Measurements from ENCODE around the gene CDH4. TPM values are rescaled to one million over a fixed set of nuclear protein-coding genes. Genes with fewer than 3 reads are reported as not detected.
"Not testable (repeated sequence)": the region's sequence is repeated elsewhere in the genome, so short reads cannot be mapped to it uniquely, and the experiment has no call there.

Gene CDH4
- total and polyA plus RNA-seq, 4 experiments from 2014 or later: 0.39 to 1.1 (median 0.41) TPM; not detected in 1

- H3K36me3 Mint-ChIP-seq; H3K4me3 ChIP-seq (ENCODE audit: low read length in 2 of 2); H3K27ac Mint-ChIP-seq; H3K36me3 ChIP-seq (ENCODE audit: insufficient read depth, low read length); DNase-seq; H3K4me1 ChIP-seq (ENCODE audit: insufficient read depth, low read length); intact Hi-C loops (cut with micrococcal nuclease); H3K4me3 Mint-ChIP-seq; H3K9me3 ChIP-seq (ENCODE audit: control insufficient read depth in 1 of 2, low read length in 2 of 2); POLR2A ChIA-PET (ENCODE audit: partially characterized antibody); CTCF ChIA-PET (ENCODE audit: partially characterized antibody); H3K9me3 Mint-ChIP-seq; H3K27me3 ChIP-seq (ENCODE audit: insufficient read depth, low read length); H3K27me3 Mint-ChIP-seq; H3K4me1 Mint-ChIP-seq; H3K27ac ChIP-seq (ENCODE audit: low read depth, low read length): not testable (repeated sequence)
These were observed 696.0 kb downstream of the CDH4 start for GRCh38 chr20:61948056-61948455.

- H3K4me3 ChIP-seq (ENCODE audit: low read length in 2 of 2): no peak overlapping the region
- no peak for DNase-seq
- Mint-ChIP-seq H3K27ac (peak overlapping the region in 1 of 7 donors; percentile 53), H3K27me3 (peaks cover 3% of the 10 kb centered on the region in 2 donors), H3K36me3 (no peaks in the 10 kb centered on the region), H3K4me1 (no peaks in the 10 kb centered on the region), H3K9me3 (peaks cover 0 to 3% (median 0%) of the 10 kb centered on the region in 8 donors), H3K4me3 (no peak overlapping the region)
- CTCF ChIA-PET (ENCODE audit: partially characterized antibody): no interaction called here
- H3K9me3 ChIP-seq (ENCODE audit: control insufficient read depth in 1 of 2, low read length in 2 of 2): no peaks in the 10 kb centered on the region
- POLR2A ChIA-PET (ENCODE audit: partially characterized antibody): no interaction called here
- H3K27ac ChIP-seq (ENCODE audit: low read depth, low read length): no peak overlapping the region
- H3K27me3 ChIP-seq (ENCODE audit: insufficient read depth, low read length): no peaks in the 10 kb centered on the region
- H3K36me3 ChIP-seq (ENCODE audit: insufficient read depth, low read length): no peaks in the 10 kb centered on the region
- intact Hi-C loops (cut with micrococcal nuclease): no loop called here
- no peaks in the 10 kb centered on the region for H3K4me1 ChIP-seq (ENCODE audit: insufficient read depth, low read length)
These were observed 696.7 kb downstream of the CDH4 start for GRCh38 chr20:61948586-61949362.

GRCh38 chr20:61949363-61949713 is 697.3 kb downstream of the CDH4 start:
- no peak for DNase-seq
- H3K4me3 ChIP-seq (ENCODE audit: low read length in 2 of 2): no peak overlapping the region
- CTCF ChIA-PET (ENCODE audit: partially characterized antibody): no interaction called here
- no peak overlapping the region for H3K27ac ChIP-seq (ENCODE audit: low read depth, low read length)
- H3K9me3 ChIP-seq (ENCODE audit: control insufficient read depth in 1 of 2, low read length in 2 of 2): no peaks in the 10 kb centered on the region
- Mint-ChIP-seq H3K4me3 (no peak overlapping the region), H3K9me3 (peaks cover 0 to 3% (median 0%) of the 10 kb centered on the region in 8 donors), H3K4me1 (no peaks in the 10 kb centered on the region), H3K27ac (no peak overlapping the region), H3K27me3 (peaks cover 3% of the 10 kb centered on the region in 2 donors), H3K36me3 (no peaks in the 10 kb centered on the region)
- H3K27me3 ChIP-seq (ENCODE audit: insufficient read depth, low read length): no peaks in the 10 kb centered on the region
- H3K36me3 ChIP-seq (ENCODE audit: insufficient read depth, low read length): no peaks in the 10 kb centered on the region
- POLR2A ChIA-PET (ENCODE audit: partially characterized antibody): no interaction called here
- intact Hi-C loops (cut with micrococcal nuclease): no loop called here
- H3K4me1 ChIP-seq (ENCODE audit: insufficient read depth, low read length): no peaks in the 10 kb centered on the region

GRCh38 chr20:61949714-61950640 is 697.9 kb downstream of the CDH4 start:
- no peaks in the 10 kb centered on the region for H3K36me3 Mint-ChIP-seq
- peaks cover 3 to 9% of the 10 kb centered on the region in 2 donors for H3K27me3 Mint-ChIP-seq
- CTCF ChIA-PET (ENCODE audit: partially characterized antibody): no interaction called here
- peaks cover 0 to 3% (median 0%) of the 10 kb centered on the region in 8 donors for H3K9me3 Mint-ChIP-seq
- no peak overlapping the region for H3K4me3 ChIP-seq (ENCODE audit: low read length in 2 of 2)
- no peak for DNase-seq
- H3K9me3 ChIP-seq (ENCODE audit: control insufficient read depth in 1 of 2, low read length in 2 of 2): no peaks in the 10 kb centered on the region
- H3K27me3 ChIP-seq (ENCODE audit: insufficient read depth, low read length): no peaks in the 10 kb centered on the region
- H3K4me1 ChIP-seq (ENCODE audit: insufficient read depth, low read length): no peaks in the 10 kb centered on the region
- POLR2A ChIA-PET (ENCODE audit: partially characterized antibody): no interaction called here
- no peak overlapping the region for H3K27ac Mint-ChIP-seq
- H3K27ac ChIP-seq (ENCODE audit: low read depth, low read length): no peak overlapping the region
- H3K36me3 ChIP-seq (ENCODE audit: insufficient read depth, low read length): no peaks in the 10 kb centered on the region
- H3K4me1 Mint-ChIP-seq: no peaks in the 10 kb centered on the region
- intact Hi-C loops (cut with micrococcal nuclease): no loop called here
- no peak overlapping the region for H3K4me3 Mint-ChIP-seq

- H3K27ac Mint-ChIP-seq: no peak overlapping the region
- POLR2A ChIA-PET (ENCODE audit: partially characterized antibody): no interaction called here
- CTCF ChIA-PET (ENCODE audit: partially characterized antibody): no interaction called here
These were observed 698.6 kb downstream of the CDH4 start for GRCh38 chr20:61950641-61951071.

GRCh38 chr20:61951695-61952533 is 699.9 kb downstream of the CDH4 start:
- Mint-ChIP-seq H3K27ac (no peak overlapping the region), H3K9me3 (peaks cover 0 to 3% (median 0%) of the 10 kb centered on the region in 8 donors), H3K36me3 (no peaks in the 10 kb centered on the region), H3K4me3 (no peak overlapping the region), H3K27me3 (peaks cover 3 to 14% of the 10 kb centered on the region in 2 donors), H3K4me1 (no peaks in the 10 kb centered on the region)
- ChIA-PET CTCF (ENCODE audit: partially characterized antibody) (no interaction called here), POLR2A (ENCODE audit: partially characterized antibody) (no interaction called here)
- H3K27ac ChIP-seq (ENCODE audit: low read depth, low read length): no peak overlapping the region
- H3K4me1 ChIP-seq (ENCODE audit: insufficient read depth, low read length): no peaks in the 10 kb centered on the region
- H3K9me3 ChIP-seq (ENCODE audit: control insufficient read depth in 1 of 2, low read length in 2 of 2): no peaks in the 10 kb centered on the region
- H3K4me3 ChIP-seq (ENCODE audit: low read length in 2 of 2): no peak overlapping the region
- H3K36me3 ChIP-seq (ENCODE audit: insufficient read depth, low read length): no peaks in the 10 kb centered on the region
- no peaks in the 10 kb centered on the region for H3K27me3 ChIP-seq (ENCODE audit: insufficient read depth, low read length)
- no peak for DNase-seq
- intact Hi-C loops (cut with micrococcal nuclease): no loop called here

More at GRCh38 chr20:61950641-61951071, 698.6 kb downstream of the CDH4 start:
- no peak for DNase-seq
- no peaks in the 10 kb centered on the region for H3K36me3 ChIP-seq (ENCODE audit: insufficient read depth, low read length)
- Mint-ChIP-seq H3K36me3 (no peaks in the 10 kb centered on the region), H3K9me3 (peaks cover 0 to 3% (median 0%) of the 10 kb centered on the region in 8 donors), H3K4me1 (no peaks in the 10 kb centered on the region), H3K4me3 (no peak overlapping the region), H3K27me3 (peaks cover 3 to 11% of the 10 kb centered on the region in 2 donors)
- H3K4me1 ChIP-seq (ENCODE audit: insufficient read depth, low read length): no peaks in the 10 kb centered on the region
- intact Hi-C loops (cut with micrococcal nuclease): no loop called here
- no peaks in the 10 kb centered on the region for H3K9me3 ChIP-seq (ENCODE audit: control insufficient read depth in 1 of 2, low read length in 2 of 2)
- no peaks in the 10 kb centered on the region for H3K27me3 ChIP-seq (ENCODE audit: insufficient read depth, low read length)
- H3K4me3 ChIP-seq (ENCODE audit: low read length in 2 of 2): no peak overlapping the region
- H3K27ac ChIP-seq (ENCODE audit: low read depth, low read length): no peak overlapping the region
